Measurements from ENCODE around the gene FBXL2. TPM values are rescaled to one million over a fixed set of nuclear protein-coding genes. Genes with fewer than 3 reads are reported as not detected.

The FBXL2 gene, protein sequence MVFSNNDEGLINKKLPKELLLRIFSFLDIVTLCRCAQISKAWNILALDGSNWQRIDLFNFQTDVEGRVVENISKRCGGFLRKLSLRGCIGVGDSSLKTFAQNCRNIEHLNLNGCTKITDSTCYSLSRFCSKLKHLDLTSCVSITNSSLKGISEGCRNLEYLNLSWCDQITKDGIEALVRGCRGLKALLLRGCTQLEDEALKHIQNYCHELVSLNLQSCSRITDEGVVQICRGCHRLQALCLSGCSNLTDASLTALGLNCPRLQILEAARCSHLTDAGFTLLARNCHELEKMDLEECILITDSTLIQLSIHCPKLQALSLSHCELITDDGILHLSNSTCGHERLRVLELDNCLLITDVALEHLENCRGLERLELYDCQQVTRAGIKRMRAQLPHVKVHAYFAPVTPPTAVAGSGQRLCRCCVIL
- 5.5 TPM for polyA plus RNA-seq (2013, experiment 1 of 2; ENCODE audit: insufficient read length)
- 6.7 TPM for polyA plus RNA-seq (2013, experiment 2 of 2; ENCODE audit: insufficient read length)

DNA sequence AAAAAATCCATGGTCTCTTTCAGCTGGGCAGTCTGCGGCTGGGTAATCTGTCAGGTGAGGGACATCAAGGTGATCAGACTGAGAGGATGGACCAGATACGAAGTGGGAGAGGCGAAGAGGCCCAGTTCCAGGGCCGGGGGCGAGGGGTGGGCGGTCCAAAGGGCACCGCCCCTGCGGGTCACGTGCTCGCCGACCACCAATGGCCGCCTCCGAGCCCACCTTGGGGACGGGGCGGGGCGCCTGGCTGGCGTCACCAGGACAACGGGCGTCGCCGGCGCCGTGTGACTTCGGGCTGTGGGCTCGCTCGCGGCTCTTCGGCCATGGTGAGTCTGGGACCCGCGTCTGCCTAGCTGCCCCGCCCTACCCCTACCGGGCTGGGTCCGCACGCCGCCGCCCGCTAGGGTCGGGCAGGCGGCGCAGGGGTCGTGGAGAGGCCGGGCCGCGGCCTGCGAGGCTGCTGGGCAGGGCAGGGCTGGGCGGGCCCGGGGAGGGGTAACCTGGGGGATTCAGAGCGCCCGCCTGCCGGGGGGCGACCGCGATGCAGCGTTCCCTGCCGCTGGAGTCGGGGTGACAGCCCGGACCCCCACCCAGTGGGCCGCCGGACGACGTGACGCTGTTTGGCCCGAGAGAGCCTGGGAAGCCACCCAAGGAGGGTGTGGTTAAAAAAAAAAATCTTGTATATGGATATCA lies at the start of gene FBXL2:
Gene FBXL2, plus strand, starts transcription at position 250 of the 690 bp plus-strand sequence. Its CDS starts 71 bp downstream, at position 321.
- peak; percentile 67 for DNase-seq

DNA sequence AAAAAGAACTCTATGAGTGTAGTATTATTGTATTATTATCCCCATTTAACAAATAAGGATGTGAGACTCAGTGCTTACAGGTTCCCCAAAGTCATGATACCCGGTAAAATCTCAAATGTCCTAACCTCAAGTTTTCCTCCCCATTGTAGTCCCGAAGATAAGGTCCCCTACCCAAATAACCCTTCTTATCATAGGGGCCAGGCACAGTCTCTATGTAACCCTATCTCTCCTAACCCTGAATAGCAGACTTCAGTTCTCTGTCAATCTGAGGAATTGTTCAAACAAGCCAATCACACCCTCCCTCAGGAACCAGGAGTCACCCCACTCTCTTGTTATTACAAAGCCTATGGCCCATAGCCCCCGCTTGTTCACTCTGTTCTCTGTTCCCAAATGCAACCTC lies 48.2 kb upstream of the FBXL2 start:
- no peak for DNase-seq

DNA sequence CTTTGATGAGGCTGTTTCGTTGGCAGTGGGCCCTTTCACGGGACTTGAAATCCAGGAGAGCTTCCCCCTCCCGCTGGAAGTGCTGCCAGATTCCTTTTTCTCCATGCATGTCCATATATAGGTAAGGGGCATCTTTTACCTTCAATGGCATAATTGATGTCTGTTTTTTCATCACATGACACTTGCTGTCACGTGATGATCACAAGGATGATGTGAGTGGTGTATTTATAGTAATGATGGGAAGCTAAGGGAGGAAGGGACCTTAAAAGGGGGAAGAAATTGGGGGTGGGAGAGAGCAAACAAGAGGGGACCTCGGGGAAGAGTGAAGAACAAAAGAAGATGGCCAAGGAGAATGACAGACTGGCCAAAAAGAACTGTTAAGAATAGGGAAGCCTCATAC lies 47.3 kb upstream of the FBXL2 start:
- DNase-seq, result no peak

DNA sequence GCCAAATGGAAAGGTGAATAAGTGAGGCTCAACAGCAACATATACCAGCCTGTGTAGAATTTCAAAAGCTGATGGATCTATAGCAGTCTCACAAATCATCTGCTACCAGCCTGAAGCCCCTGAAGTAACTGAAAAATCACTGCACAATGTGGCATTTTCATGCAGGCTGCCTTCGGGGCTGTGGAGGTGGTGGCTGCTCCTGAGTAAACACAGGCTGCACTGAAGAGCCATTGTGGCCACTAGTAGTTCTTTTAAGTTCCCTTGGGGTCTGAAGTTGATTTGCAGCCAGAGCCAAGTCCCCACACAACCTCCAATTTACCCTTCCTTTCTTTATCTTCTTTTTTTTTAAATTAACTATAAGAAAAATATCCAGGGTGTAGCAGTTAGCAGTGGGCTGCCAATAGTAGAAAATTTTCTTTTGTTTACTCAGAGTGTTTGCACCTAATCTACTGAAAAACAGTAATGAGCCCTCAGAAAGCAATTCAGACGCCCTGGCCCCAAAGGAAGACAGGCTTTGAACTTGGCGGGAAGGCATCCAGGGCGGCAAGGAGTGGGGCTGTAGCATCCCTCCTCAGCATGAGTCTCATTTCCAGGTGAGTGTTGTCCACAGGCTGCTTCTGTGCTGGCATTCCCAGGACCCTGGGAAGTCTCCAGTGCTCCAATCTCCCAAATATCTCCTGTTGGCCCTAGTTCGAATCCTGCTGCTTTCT lies 45.3 kb upstream of the FBXL2 start:
- DNase-seq, result no peak

DNA sequence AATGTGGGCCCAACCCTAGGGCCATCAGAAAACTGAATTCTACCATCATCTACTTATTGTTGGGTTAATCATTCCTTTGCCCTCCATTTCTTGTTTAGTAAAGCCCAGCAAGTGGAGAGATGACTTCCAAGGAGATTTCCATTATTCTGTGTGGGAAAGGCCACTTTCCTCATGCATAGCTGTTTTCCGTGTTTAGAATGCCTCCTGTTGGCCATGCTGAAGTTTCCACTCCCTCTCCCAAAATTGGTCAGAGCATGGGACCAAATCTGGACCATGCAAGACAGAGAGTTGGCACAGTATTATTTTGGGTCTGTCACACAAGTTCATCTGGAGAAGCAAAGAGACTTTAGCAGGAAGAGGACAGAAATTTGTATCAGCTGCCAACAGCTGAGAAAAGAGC lies 43.4 kb upstream of the FBXL2 start:
- DNase-seq, result no peak

DNA sequence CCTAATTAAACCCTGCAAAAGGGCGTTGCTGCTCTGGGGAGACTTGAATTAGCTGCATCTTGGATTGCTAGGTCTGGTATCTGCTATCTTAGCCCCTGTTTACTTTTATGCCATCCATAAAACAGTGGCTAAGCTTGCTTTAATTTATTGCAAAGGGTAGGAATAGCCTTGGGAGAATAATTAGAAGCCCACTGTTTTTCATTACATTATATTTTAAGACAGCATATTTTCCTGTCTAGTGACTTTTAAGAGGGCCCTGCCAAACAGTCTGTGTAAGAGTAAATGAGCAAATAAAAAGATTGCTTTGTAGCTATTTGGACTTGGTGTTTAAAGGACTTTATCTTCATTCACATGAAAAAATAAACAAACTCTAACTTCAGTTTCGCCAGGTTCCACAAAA lies 41.2 kb upstream of the FBXL2 start:
- no peak for DNase-seq

DNA sequence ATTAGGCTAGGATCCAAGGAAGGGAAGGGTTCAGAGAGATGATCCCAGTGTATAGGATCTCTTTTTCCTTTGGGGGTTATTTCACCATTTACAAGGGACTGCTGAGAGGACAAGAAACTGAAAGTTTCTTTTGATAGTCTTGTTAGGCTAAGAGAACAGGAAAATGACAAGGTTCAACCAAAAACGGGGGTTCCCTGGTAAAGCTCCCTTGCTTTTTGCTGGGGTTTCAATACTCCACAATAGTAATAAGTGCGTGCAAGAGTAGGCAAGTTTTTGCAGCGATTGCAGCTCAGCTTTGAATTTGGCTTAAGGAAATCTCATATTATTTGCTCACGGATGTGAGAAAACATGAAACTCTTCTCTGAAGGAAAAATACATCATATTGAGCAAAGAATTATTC lies 39.8 kb upstream of the FBXL2 start:
- no peak for DNase-seq

DNA sequence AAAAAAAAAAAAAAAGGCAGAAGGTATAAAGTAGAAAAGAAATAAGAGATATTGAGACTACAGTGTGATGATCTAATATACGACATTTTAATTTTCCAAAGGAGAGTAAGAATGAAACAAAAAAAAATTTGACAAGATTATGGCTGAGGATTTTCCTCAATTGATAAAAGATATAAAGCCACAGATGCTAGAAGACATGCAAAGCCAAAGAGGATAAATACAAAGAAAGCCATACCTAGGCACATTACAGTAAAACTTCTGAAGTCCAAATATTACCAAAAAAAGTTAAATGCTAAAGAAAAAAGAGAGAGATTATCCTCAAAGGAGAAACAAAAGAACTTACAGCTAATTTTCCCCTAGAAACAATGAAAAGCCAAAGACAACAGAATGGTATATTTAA lies 38.3 kb upstream of the FBXL2 start:
- no peak for DNase-seq

DNA sequence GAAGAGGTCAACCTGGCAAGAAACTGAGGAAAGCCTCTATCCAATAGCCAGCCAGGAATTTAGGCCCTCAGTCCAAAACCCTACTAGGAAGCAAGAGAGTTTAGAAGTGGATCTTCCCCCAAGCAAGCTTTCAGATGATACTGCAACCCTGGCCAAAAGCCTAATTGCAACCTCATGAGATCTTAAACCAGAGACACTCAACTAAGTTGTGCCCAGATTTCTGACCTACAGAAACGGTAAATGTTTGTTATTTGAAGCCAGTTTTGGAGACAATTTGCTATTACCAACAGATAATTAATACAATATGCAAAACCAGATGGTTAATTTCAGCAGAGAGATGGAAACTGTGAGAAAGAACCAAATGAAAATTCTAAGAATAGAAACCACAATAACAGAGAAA lies 37.0 kb upstream of the FBXL2 start:
- DNase-seq, result no peak

DNA sequence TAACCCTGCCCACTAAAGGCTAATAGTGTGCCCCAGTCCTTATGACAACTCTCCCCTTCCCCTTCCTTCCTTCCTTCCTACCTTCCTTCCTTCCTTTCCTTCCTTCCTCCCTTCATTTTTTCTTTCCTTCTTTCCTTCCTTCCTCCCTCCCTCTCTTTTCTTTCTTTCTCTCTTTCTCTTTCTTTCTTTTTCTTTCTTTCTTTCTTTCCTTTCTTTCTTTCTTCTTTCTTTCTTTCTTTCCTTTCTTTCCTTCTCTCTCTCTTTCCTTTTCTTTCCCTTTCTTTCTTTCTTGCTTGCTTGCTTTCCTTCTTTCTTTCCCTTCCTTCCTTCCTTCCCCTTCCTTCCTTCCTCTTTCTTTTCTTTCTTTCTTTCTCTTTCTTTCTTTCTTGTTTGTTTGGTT lies 30.5 kb upstream of the FBXL2 start:
- DNase-seq, result no peak

DNA sequence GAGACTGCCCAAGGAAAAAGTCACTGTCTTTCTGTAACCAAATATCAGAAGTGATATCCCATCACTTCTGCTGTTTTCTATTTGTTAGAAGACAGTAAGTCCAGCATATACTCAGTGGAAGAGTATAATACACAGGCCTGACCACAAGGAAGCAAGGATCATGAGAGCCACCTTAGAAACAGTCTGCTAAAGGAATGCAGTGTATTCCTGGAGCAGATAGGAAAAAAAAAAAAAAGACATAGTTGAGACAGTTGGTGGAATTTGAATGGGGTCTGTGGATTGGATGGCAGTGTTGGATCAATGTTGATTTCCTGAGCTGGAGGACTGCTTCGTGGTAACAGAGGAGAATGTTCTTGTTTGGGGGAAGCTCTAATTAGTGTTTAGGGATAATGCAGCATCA lies 26.5 kb upstream of the FBXL2 start:
- DNase-seq, result peak; percentile 9

DNA sequence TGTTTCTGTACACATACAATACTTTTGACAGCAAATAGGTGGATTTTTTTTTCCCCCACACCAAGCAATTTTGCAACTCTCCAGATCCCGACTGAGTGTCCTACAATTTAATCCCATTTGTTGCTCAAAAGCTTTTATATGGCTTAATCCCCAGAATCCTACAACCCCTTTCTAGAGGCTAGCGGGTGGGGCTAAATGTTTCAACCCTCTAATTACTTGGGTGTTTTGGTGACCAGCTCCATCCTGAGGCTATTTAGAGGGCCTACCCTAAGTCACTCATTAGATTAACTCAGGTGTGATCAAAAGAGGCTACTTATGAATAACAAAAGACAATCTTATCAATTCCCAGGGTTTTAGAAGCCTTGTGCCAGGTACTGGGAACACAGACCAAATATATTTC lies 21.0 kb upstream of the FBXL2 start:
- DNase-seq, result no peak

DNA sequence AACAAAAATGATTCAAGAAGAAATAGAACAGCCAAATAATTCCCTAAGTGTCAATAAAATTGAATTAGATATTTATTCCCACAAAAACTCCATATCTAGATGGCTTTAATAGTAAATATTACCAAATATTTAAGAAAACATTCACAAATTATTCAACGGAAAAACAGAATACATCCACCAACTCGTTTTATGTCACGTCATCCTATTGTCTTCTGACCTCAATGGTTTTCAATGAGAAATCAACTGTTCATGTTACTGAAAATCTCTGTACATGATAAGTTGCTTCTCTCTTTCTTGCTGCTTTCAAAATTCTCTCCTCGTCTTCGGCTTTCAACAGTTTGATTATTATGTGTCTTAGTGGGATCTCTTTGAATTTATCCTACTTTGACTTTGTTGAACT lies 17.1 kb upstream of the FBXL2 start:
- no peak for DNase-seq

DNA sequence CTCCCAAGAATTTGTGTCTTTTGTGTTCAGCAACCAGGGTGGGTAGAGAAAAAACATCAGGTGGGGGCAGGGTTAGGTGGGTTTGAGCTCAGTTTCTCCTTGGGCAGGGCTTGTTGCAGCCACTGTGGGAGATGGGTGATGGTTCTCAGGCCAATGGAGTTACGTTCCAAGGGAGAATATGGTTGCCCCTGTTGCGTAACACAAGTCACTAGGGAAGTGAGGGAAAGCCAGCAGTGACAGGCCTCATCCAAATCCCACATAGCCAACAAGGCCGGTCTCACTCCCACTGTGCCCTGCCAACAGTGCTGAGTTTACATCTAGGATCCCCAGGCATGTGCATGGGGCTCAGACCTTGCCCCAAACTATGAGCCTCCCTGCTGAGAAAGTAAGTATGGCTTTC lies 7.9 kb upstream of the FBXL2 start:
- DNase-seq, result no peak

DNA sequence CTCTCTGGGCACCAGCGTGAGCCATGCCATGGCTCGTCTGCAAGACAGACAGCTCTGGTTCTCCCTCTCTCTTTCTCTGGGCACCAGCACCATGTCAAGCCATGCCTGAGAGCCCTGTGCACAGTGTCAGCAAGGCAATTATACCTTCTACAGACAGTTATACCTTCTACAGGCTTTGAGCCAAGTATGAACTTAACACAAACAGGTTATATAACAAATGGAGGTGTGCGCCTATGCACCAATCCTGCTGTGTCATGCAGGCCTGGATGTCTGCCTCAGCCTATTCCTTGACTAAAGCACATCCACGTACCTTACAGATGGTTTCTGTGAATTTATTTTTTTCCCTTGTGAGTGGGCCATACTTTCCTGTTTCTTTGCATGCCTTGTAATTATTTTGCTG lies 5.9 kb upstream of the FBXL2 start:
- no peak for DNase-seq

DNA sequence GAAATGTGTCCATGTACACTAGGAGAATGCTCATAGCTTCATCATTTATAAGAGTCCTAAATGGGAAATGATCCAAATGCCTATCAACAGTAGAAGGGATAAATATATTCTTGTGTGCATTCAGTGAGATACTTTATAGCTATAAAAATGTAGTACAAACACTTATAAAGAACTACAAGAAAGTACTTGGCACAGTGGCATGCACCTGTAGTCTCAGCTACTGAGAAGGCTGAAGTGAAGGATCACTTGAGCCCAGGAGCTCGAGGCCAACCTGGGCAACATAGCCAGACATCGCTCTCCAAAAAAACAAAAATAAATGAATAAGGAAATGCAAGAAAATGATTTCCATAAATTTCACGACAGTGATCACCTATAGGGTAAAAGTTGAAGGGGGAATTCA lies 3.6 kb upstream of the FBXL2 start:
- no peak for DNase-seq

DNA sequence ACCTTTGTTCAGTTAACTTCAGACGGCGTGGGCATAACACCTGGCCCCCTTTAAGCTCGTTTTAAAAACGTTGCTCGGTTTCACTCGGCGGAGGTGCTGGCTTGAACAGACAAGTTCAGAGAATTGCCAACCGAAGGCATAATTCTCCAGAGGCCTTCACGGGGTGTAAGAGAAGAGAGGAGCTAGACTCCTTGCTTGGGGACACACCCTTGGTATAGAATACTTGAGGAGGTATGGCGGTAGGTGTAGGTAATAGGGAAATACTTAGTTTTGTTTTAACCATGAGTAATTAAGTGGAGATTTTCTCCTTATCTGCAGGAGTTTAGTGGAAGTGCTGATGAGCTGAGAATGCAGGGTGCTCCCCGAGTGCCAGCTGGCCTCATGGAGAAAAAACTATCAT lies 921 bp downstream of the FBXL2 start:
- no peak for DNase-seq

DNA sequence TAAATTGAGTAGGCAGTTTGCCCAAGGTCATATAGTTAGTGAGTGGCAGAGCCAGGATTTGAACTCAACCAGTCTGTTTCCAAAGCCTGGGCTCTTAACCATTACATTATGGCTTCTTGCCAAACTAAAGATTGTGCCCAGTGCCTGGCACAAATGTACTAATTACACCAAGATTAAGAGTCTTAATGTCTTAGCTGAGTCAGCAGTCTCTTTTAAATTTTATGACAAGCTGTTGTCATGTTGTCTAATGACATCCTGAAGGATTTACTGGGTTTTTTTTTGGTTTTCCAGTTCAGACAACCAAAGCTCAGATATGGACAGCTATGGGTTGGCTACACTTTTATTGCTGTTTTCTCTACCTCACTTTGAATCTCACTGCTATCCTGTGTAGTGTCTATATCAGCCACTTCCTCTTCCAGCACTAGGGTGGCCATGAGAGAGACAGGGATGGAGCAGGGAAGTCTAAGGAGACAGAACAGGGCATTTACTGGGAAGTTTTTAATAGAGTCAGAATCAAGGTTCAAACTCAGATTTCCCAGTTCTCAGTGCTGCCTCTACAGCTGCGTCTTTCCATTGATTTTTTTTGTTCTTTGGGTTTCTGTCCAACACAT lies 10.5 kb downstream of the FBXL2 start:
- no peak for DNase-seq

DNA sequence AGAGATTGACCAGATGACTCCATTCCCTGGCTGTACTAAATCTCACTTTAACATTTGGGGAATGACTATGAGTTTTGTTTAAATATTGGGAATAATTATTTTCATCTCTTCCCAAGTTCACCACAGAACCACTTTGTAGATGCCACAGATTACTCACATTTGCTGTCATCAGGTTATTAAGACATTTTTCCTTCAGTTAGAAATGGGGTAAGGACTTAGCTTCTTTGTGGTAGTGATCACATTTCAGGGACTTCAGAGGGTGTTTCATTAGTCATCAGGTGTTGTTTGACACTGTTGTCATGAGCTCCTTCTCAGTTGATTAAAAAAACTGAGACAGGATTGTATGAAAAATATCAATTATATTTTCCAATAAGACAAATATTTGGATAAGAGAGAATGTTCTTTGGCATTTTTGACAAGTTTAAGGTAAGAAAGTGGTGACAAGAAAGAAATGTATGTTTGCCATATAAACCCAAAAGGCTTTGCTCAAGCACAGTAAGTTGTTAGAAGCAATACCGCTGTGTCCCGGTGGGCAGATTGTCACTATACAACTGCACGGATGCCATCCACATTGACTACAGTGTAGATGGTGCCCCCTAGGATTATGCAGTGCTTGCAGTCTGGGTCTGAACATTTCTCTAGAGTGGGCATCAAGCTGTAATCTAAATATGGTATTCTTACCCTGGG lies 22.3 kb downstream of the FBXL2 start:
- peak; percentile 95 for DNase-seq

DNA sequence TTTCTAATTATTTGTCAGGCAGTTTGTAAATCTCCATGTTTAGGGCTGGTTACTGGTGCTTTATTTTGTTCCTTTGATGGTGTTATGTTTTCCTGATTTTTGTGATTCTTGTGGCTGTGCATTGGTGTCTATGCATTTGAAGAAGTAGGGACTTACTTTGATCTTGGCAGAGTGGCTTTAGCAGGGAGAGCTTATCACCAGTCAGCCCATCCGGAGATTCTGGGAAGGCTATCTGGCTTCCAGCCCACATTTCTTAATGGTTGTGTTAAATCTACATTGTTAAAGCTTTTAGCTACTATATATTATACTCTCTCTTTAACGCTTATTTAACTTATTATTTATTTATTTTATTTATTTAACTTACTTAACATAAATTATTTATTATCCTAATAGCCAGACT lies 35.1 kb downstream of the FBXL2 start:
- no peak for DNase-seq

DNA sequence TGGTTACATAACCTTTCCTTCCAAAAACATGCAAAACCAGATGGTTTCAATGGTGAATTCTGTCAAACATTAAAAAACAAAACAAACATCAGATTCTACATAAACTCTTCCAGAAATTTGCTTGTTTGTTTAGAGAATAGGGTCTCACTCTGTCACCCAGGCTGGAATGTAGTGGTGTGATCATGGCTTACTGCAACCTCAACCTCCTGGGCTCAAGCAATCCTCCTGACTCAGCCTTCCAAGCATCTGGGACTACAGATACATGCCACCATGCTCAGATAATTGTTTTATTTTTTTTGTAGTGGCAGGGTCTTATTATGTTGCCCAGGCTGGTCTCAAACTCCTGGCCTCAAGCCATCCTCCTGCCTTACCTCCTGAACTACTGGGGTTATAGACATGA lies 36.1 kb downstream of the FBXL2 start:
- DNase-seq, result peak; percentile 61

DNA sequence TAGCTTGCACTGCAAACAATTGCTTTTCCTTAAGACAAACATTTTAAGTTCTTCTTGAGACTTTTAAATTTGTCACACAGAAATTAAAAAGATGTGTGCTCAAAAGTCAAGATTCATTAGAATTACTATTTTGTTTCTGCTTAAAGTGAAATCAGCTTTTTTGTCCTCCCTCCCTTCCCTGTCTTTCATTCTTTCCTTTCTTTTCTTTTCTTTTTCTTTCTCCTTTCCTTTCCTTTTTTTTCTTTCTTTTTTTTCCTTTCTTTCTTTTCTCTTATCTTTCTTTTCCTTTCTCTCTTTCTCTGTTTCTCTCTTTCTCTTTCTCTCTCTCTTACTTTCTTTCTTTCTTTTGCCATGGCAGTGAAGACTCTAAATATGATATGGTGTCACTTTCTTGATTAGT lies 37.8 kb downstream of the FBXL2 start:
- DNase-seq, result no peak

All from fibroblast of skin of scalp (primary cell).